HG03469 (cell line): ENCODE data around the gene MEIS2.

Source experiments
- ATAC-seq: cut with Tn5 transposase; IDR thresholded peaks from one replicate; pipeline ENCODE4 v1.9.1; 2021; ENCODE audit warnings: mild to moderate bottlenecking, moderate library complexity, moderate number of reproducible peaks; ENCODE audit not compliant: unreplicated experiment

Gene MEIS2

GRCh38 chr15:37077623-37078351 lies 22.6 kb downstream of the MEIS2 start:
- no peak for ATAC-seq

GRCh38 chr15:37076543-37076942 lies 23.8 kb downstream of the MEIS2 start:
- ATAC-seq, result no peak

- no peak for ATAC-seq
Measured at GRCh38 chr15:37075777-37076176, 24.6 kb downstream of the MEIS2 start.

- ATAC-seq, result no peak
Measured at GRCh38 chr15:37072181-37072580, 28.2 kb downstream of the MEIS2 start.

- ATAC-seq, result no peak
Measured at GRCh38 chr15:37071134-37071533, 29.2 kb downstream of the MEIS2 start.

- no peak for ATAC-seq
Measured at GRCh38 chr15:37070686-37071085, 29.7 kb downstream of the MEIS2 start.

- no peak for ATAC-seq
Measured at GRCh38 chr15:37061996-37062395, 38.4 kb downstream of the MEIS2 start.

GRCh38 chr15:37059086-37059485 lies 41.3 kb downstream of the MEIS2 start:
- no peak for ATAC-seq

- no peak for ATAC-seq
Measured at GRCh38 chr15:37058316-37058985, 41.9 kb downstream of the MEIS2 start.

- no peak for ATAC-seq
Measured at GRCh38 chr15:37057831-37058230, 42.5 kb downstream of the MEIS2 start.

GRCh38 chr15:37057256-37057655 lies 43.1 kb downstream of the MEIS2 start:
- ATAC-seq, result no peak

- ATAC-seq, result no peak
Measured at GRCh38 chr15:37056177-37057121, 43.9 kb downstream of the MEIS2 start.

- no peak for ATAC-seq
Measured at GRCh38 chr15:37055481-37055880, 44.9 kb downstream of the MEIS2 start.

- ATAC-seq, result no peak
Measured at GRCh38 chr15:37054336-37054735, 46.0 kb downstream of the MEIS2 start.

GRCh38 chr15:37053166-37053565 lies 47.2 kb downstream of the MEIS2 start:
- ATAC-seq, result no peak

GRCh38 chr15:37050345-37050744 lies 50.0 kb downstream of the MEIS2 start:
- ATAC-seq, result no peak

- ATAC-seq, result no peak
Measured at GRCh38 chr15:37046876-37047614, 53.3 kb downstream of the MEIS2 start.

GRCh38 chr15:37045859-37046740 lies 54.2 kb downstream of the MEIS2 start:
- ATAC-seq, result no peak

- ATAC-seq, result no peak
Measured at GRCh38 chr15:37044915-37045648, 55.3 kb downstream of the MEIS2 start.
